ENCODE measurements around the gene POLN. TPM values are rescaled to one million over a fixed set of nuclear protein-coding genes. Genes with fewer than 3 reads are reported as not detected.
A peak's percentile ranks its signal among the peaks of the same experiment; 100 is the strongest.

Gene POLN
- total and polyA plus RNA-seq, 11 donors: 0.38 to 4.5 (median 1.9) TPM

- H3K4me3 ChIP-seq: no peak overlapping the region
- H3K4me1 ChIP-seq: no peaks in the 10 kb centered on the region
- no peaks in the 10 kb centered on the region for H3K36me3 ChIP-seq
- TF ChIP-seq CTCF (IDR thresholded peaks at IDR 0.05): no peak
- TF ChIP-seq POLR2A (IDR thresholded peaks at IDR 0.05): no peak
- ATAC-seq (no peak), DNase-seq (peak in 2 of 5 donors; percentile 18 to 51)
- H3K27me3 ChIP-seq: no peaks in the 10 kb centered on the region
- no peak overlapping the region for H3K27ac ChIP-seq
- 86 to 97% (median 90%) methylated on average over 9 of the region's 9 CpGs for WGBS, 4 donors
- intact Hi-C loops (cut with DNase I): no loop called here
- no peaks in the 10 kb centered on the region for H3K9me3 ChIP-seq
Observed at GRCh38 chr4:2079926-2080325, 162.0 kb downstream of the POLN start.

- 90 to 98% (median 94%) methylated on average over 5 of the region's 5 CpGs for WGBS, 4 donors
Observed at GRCh38 chr4:2079006-2079405, 162.9 kb downstream of the POLN start.

GRCh38 chr4:2078584-2078983 is 163.3 kb downstream of the POLN start:
- Histone ChIP-seq H3K4me3 (no peak overlapping the region), H3K36me3 (no peaks in the 10 kb centered on the region), H3K27ac (no peak overlapping the region), H3K4me1 (no peaks in the 10 kb centered on the region), H3K27me3 (no peaks in the 10 kb centered on the region), H3K9me3 (no peaks in the 10 kb centered on the region)
- TF ChIP-seq CTCF (IDR thresholded peaks at IDR 0.05) (no peak), POLR2A (IDR thresholded peaks at IDR 0.05) (no peak)
- intact Hi-C loops (cut with DNase I): no loop called here
- ATAC-seq: no peak
- WGBS, 4 donors: 72 to 77% (median 73%) methylated on average over 9 of the region's 9 CpGs
- DNase-seq: no peak

More at GRCh38 chr4:2079006-2079405, 162.9 kb downstream of the POLN start:
- no peak for DNase-seq
- TF ChIP-seq CTCF (IDR thresholded peaks at IDR 0.05): no peak
- TF ChIP-seq POLR2A (IDR thresholded peaks at IDR 0.05): no peak
- no peaks in the 10 kb centered on the region for H3K9me3 ChIP-seq
- no peaks in the 10 kb centered on the region for H3K4me1 ChIP-seq
- H3K27me3 ChIP-seq: no peaks in the 10 kb centered on the region
- ATAC-seq: no peak
- H3K4me3 ChIP-seq: no peak overlapping the region
- no peak overlapping the region for H3K27ac ChIP-seq
- H3K36me3 ChIP-seq: no peaks in the 10 kb centered on the region
- intact Hi-C loops (cut with DNase I): no loop called here

GRCh38 chr4:2077537-2078460 is 164.1 kb downstream of the POLN start:
- WGBS, 4 donors: 88 to 92% (median 89%) methylated on average over 13 to 17 of the region's 17 CpGs
- no peak overlapping the region for H3K27ac ChIP-seq
- TF ChIP-seq CTCF (IDR thresholded peaks at IDR 0.05) (no peak), POLR2A (IDR thresholded peaks at IDR 0.05) (no peak)
- H3K9me3 ChIP-seq: no peaks in the 10 kb centered on the region
- H3K27me3 ChIP-seq: no peaks in the 10 kb centered on the region
- intact Hi-C loops (cut with DNase I): no loop called here
- H3K4me1 ChIP-seq: no peaks in the 10 kb centered on the region
- ATAC-seq (no peak), DNase-seq (peak in 1 of 5 donors; percentile 38)
- no peaks in the 10 kb centered on the region for H3K36me3 ChIP-seq
- H3K4me3 ChIP-seq: no peak overlapping the region
